GM18526 (cell line): ENCODE measurements around the gene FAM210B.

Experiments
- POLR2A ChIP-seq: IDR thresholded peaks from 3 replicates; pipeline ENCODE4 v1.6.1; 2011; ENCODE audit not compliant: insufficient read length; ENCODE audit errors: extremely low read depth

Gene FAM210B

DNA sequence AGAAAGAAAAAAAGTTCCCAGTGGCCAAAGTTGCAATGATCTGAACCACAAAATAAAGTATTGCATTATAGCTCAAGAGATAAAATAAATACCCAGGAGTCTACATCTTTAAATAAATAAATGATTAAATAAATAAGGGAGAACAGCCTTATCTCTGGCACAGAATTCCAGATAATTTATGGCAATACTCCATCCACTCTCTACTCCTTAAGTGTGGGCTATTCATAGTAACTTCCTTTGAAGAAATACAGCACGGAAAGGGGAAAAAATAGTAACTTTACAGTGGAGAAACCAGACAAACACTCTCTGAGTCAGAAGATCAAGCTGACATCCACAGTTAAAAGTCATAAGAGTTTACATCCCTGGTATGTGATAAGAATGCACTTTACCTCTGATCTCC lies 21.6 kb downstream of the FAM210B start:
- no peak for TF ChIP-seq POLR2A

DNA sequence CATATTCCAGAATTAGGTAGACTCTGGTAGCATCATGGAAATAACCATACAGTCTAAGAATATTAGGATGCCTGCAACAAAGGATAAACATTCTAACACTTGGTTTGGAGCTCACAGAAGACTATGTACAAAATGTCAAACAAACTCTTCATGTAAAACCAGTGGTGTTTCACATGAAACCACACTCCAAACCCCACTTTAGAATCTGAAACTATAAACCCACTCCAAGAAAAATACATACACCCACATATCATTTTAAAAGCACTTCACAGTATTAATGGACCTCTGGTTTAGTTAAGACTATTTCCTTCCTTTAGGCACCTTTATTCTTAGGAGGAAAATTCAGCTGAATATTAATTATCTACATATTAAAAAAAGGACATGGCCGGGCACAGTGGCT lies 22.7 kb downstream of the FAM210B start:
- no peak for TF ChIP-seq POLR2A

DNA sequence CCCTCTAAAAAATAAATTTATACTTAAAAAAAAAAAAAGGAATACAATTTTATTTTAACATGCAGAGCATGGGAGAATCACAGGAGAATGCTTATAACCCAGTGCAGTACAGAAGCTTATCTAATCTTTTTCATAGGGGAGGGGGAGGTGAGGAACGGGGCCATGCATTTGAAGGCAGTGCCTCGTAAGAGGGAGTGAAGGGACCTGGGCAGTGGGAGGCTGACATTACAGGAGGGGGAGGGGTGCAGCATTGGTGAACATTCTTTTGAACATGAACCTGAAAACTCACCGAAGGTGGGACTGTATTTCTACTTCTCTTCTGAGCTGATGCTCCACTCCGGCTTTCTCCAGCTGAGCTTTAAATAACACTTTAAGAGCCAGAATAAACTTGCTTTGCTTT lies 23.9 kb downstream of the FAM210B start:
- no peak for TF ChIP-seq POLR2A

DNA sequence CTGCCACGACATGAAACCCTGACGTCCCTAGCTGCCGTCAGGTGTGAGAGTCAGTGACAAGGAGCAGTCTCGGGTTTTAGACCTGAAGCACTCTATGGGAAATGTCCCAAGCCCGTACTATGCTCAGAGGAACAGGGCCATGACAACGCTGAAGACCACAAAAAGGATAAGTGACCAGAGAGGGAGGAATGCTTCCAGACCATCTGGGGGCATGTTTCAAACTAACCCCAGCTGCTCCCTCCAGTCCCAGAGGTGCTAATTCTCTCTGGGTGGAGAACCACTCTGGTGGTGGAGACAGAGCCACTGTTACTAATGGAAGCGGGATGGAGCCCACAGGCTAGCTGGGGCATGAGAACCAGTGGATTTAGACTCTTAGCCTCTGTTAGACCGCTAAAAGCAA lies 24.6 kb downstream of the FAM210B start:
- no peak for TF ChIP-seq POLR2A

DNA sequence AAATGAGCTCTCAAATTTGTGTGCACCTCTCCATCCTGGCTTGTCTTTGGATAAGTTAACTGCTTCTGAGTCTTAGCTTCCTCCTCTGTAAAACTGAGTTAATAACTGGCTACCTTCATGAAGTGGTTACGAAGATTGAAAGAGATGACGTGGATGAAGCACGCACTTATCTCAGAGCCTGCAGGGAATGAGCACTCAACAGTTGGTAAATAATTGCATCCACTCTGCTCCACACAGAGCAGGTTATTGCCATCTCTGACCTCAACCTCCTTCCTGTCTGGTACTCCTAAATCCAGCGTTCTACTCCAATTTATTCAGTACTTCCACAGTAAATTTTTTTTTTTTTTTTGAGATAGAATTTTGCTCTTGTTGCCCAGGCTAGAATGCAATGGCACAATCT lies 26.4 kb downstream of the FAM210B start:
- no peak for TF ChIP-seq POLR2A

DNA sequence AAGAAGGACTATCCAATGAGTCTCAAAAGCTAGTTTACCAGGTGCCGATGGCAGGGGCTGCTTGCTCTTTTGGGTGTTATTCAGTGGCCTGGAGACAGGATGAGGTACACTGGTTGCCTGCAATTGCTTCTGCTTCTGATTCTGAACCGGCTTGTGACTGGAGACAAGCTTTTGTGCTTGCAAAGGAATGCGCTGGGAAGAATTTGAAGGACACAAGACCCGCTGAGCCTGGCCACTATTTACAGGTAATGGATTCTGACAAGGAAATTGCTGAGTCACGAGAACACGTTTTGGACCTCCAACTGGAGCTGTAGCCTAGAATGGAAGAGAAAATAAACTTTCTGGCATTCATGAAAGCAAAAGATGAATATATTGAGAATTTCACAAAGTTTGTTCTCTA lies 27.4 kb downstream of the FAM210B start:
- no peak for TF ChIP-seq POLR2A

DNA sequence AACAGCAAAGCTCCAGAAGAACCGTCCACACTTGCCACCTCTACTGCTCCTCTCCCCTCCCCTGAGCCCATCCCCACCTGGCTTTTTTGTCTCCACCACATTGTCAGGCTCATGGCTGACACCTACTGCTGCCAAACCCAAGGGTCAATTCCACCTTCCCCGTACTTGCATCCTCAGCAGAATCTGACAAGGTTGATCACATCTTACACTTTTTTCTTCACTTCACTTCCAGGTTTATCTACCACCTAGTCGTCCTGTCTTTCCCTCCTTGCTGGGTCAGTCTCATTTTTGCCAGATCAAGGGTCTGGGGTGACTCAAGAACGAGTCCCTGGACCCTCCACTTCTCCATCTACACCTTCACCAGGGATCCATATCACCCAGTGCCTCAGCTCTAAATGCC lies 30.1 kb downstream of the FAM210B start:
- TF ChIP-seq POLR2A: no peak

DNA sequence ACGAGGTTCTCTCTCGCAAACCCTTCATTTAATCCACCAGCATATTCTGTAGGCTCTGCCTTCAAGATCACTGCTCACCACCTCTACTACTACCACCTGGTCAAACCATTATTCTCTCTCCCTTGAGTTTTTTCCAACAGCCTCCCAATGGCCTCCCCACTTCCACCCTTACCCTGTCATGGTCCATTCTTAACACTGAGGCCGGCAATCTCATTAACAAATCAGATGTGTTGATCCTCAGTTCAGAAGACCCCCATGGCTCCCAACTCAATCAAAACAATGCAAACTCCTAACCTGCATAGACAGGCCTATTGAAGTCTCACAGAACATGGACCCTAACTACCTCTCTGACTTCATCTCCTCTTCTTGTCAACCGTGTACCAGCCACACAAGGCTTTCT lies 31.0 kb downstream of the FAM210B start:
- TF ChIP-seq POLR2A: no peak

DNA sequence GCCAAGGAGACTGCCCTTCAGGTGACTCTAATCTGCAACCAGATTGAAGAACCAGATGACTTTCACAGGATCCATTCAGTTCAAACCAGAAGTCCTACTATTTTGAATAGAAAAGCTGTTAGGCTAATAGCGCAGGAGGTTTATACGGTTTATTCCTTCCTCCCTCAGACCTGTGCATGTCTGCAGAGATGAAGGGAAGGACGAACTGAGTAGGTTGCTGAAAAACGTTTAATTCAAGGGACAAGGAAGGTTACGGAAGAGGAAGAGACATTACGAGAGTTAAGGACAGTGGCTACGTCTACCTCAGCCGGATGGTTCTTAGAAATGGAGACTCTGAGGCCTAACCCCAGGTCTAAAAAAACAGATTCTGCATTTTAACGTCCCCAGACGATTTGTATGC lies 32.3 kb downstream of the FAM210B start:
- TF ChIP-seq POLR2A: no peak

DNA sequence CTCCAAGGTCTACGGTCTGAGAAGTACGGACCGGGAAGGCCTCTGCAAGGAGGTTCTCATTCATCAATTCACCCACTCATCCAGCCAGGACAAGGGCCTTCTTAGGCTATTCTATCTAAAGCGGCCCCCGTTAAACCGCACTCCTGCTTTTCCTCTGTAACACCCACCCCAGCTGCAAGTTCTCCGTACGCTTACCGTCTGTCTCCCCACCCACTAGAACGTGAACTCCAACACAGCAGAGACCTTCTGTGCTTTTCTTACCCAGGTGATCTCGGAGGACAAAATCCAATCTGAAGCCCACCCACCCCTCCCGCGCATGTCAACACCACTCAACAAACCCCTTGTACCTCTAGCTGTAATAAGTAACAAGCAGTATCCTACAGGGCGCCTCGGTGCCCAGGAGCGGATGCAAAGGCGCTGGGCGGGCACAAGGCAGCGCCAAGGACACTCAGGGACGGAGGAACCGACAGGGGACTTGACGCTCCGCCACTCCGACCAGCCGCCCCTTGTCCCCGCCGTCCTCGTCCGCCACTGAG lies 32.9 kb downstream of the FAM210B start:
- no peak for TF ChIP-seq POLR2A

DNA sequence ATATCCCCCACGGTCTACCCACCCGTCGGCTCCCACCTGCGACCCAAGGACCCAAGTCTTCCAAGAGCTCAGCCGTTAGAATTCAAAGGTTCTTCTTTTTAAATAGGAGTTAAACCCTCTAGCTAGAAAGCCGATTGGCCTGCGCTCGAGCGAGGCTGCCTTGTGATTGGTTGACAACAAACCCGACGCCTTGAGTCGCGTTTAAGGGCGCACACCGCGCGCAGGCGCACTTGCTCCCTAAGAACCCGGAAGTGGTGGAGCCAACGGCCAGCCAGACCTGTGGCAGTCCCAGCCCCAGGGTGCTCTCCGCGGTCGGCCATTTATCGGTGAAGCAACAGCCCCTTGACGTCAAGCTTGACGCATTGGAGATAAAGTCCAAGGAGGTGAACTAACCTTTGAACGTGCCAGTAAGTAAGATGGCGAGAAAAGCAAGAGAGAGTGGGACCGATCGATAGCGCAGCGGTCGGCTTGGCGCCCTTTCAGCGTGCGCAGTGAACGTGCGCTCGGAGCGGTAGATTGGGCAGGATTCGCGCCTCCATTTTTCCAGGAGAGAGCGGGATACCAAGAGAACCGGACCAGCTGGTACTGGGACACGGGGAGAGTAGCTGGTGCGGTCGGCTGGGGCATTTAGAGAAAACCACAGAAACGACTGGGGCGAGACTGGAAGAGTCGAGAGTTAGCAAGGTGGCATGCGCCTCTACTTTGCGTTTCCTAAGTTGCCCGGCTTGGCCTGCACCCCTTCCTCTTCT lies 33.5 kb downstream of the FAM210B start, which contains the start of the genes AURKA and CSTF1:
Gene AURKA (minus strand): TSS at position 84 of the 749 bp plus-strand sequence. CDS start 4,018 bp downstream, outside the sequence.
Gene CSTF1 (plus strand): TSS at position 514 of the 749 bp plus-strand sequence. CDS start 2,908 bp downstream, outside the sequence.
- peak; percentile 45 for TF ChIP-seq POLR2A

DNA sequence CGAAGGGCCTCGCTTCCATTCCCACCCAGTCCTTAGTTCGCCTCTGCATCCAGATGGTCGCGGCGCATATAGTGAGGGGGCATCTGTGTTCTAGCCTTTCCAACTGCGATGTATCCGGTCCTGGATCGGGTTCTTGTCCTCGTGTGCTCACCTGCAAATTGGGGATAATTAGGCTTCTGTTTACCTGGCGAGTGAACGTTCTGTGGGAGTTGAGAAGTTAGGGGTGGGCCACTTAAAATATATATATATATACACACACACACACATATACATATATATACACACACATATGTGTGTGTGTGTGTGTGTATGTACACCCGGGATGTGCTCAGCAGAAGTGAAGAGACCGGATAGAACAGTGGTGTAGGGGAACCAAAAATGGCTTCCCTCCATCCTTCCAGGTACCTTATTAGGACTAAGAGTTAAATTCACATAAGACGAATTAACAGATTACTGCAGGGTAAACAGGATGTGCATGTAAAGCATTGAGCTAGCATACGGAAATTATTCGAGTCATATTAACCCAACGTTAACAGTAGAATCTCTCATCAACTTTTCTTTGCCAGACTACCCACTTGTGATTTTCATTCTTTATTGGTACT lies 34.2 kb downstream of the FAM210B start:
- TF ChIP-seq POLR2A: no peak

DNA sequence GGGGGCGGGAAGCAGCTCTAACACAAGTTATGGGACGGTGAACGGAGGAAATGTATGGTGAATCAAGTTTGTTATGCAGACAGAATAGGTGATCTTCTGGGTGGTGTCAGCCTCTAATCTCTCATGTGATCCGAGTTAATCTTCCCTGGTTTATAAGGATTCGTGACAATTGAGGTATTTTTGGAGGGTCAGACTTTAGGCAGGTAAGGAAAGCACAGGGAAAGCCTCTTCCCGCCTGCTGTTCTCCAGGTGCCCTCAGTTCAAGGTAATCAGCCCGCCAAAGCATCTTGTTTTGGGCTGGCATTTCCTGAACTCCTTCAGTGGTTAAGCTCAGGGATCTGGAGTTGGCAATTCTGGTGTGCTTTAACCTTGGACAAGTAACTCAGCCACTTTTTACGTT lies 34.9 kb downstream of the FAM210B start:
- no peak for TF ChIP-seq POLR2A

DNA sequence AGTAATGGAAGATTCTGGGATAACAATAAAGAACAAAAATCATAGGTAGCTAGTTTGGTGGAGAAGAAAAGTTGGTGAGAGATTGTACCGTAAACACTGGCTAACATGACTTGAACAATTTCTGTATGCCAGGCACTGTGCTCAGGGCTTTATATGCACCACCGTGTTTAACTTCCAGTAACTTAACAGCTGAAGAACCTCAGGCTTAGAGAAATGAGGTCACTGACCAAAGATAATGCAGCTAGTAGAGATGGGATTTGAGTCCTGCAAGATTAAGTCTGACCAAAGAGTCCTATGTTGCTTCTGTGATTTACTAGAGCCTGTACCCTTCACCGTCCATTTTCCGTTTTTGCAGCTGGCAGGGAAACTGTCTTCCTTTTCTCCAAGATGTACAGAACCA lies 36.4 kb downstream of the FAM210B start:
- TF ChIP-seq POLR2A: no peak

DNA sequence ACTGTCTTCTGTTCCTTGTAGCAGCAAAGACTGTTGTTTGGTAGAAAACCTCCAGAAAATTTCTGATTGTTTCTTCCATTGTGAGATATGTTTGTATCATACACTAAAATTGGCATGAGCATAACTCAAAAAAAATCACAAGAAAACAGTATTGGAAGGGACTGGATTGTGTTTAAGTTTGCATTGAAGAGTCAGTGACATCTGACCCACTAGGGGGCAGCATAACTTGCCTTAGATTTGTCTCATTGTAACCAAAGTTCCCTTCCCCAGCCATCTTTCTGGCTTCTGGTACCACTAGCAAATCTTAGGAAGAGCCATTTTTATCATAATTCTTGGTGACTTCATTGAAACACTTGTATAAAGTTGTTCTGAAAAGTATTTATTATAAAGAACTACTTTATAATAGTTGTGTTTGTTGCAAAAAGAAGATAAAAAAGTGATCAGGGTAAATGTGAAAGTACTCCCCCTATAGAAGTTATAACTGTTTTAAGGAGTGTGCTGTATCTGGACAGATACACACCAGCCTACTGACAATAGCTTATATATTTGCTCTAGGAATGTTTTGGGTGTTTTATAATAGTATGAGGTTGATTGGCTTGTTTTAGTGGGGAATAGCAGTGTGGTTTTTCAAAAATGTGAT lies 41.3 kb downstream of the FAM210B start:
- no peak for TF ChIP-seq POLR2A

DNA sequence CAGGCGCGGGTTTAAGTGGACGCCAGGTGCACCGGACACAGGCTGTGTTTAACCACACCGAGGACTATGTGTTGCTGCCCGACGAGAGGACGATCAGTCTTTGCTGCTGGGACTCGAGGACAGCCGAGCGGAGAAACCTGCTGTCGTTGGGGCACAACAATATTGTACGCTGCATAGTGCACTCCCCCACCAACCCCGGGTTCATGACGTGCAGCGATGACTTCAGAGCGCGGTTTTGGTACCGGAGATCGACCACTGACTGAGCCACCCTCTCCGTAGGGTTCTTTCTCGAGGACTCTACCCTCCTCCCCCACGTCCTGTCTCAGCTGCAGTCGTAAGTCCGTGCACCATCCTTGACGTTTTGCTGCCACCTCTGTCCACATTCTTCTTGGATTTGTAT lies 44.7 kb downstream of the FAM210B start:
- no peak for TF ChIP-seq POLR2A

DNA sequence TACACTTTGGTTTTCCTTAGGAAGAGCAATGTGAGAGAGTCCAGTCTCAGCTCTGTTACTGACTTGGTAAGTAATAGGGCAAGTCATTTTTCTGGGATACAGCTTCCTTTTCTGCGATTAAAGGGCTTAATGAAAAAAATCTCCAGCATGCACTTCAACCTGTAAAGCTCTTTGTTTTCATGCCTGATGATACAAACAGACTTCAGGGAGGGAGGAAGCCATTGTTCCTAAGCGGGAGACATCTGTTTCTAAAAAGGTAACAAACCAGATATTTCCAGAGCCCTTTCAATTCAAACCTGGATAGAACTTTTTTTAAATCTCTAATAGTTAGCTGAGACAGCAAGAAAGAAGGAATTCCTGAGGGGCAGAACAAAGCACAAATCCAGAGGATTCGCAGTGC lies 48.1 kb downstream of the FAM210B start:
- no peak for TF ChIP-seq POLR2A

DNA sequence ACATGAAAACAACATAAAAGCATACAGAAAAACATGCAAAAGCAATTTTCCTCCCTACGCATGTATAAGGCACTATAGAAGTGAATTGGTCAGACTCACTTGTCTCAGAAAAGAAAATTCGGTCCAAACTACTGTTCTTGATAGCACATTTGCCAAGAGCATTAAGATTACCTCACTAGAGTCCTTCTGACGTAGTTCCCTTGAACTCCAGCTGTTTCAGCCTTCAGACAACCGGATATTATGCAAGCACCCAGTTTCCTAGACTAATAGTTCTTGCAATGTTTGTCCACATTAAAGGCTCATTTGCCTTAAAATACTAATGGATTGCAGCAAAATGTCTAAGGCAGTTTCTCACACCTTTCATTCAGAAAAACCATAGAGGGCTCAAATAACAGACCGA lies 50.7 kb downstream of the FAM210B start:
- TF ChIP-seq POLR2A: no peak
